ENCODE results near the gene SLC25A1. TPM values are rescaled to one million over a fixed set of nuclear protein-coding genes. Genes with fewer than 3 reads are reported as not detected.

SLC25A1 gene
- total RNA-seq, 1 donor, result 63.7 TPM

- Histone ChIP-seq H3K4me3 (ENCODE audit: insufficient read depth, low read length) (no peak overlapping the region), H4K20me1 (ENCODE audit: insufficient read depth, low read length) (no peaks in the 10 kb centered on the region), H3K4me2 (ENCODE audit: insufficient read depth, low read length) (no peak overlapping the region), H3K27ac (ENCODE audit: low read depth, low read length) (no peak overlapping the region), H2AFZ (ENCODE audit: low read length) (no peak overlapping the region), H3K9me3 (ENCODE audit: low read depth, low read length) (no peaks in the 10 kb centered on the region), H3K27me3 (ENCODE audit: insufficient read depth, low read length) (no peaks in the 10 kb centered on the region), H3K4me1 (ENCODE audit: insufficient read depth, low read length) (no peaks in the 10 kb centered on the region), H3K79me2 (ENCODE audit: insufficient read depth, low read length) (no peaks in the 10 kb centered on the region), H3K36me3 (ENCODE audit: insufficient read depth, low read length) (peaks cover 29% of the 10 kb centered on the region)
- TF ChIP-seq CTCF (IDR thresholded peaks at IDR 0.05; ENCODE audit: extremely low read depth, low read depth, low read length), result no peak
- DNase-seq (ENCODE audit: insufficient read length, low spot score, missing footprints), result no peak
Observed at GRCh38 chr22:19222242-19223005, 43.9 kb upstream of the SLC25A1 start.

- TF ChIP-seq CTCF (IDR thresholded peaks at IDR 0.05; ENCODE audit: extremely low read depth, low read depth, low read length), result no peak
- H3K4me1 ChIP-seq (ENCODE audit: insufficient read depth, low read length), result no peaks in the 10 kb centered on the region
- H2AFZ ChIP-seq (ENCODE audit: low read length), result no peak overlapping the region
- no peaks in the 10 kb centered on the region for H3K9me3 ChIP-seq (ENCODE audit: low read depth, low read length)
- DNase-seq (ENCODE audit: insufficient read length, low spot score, missing footprints), result peak; percentile 64
- H3K27ac ChIP-seq (ENCODE audit: low read depth, low read length), result no peak overlapping the region
- peaks cover 33% of the 10 kb centered on the region for H3K36me3 ChIP-seq (ENCODE audit: insufficient read depth, low read length)
- H3K4me2 ChIP-seq (ENCODE audit: insufficient read depth, low read length), result no peak overlapping the region
- no peaks in the 10 kb centered on the region for H4K20me1 ChIP-seq (ENCODE audit: insufficient read depth, low read length)
- no peaks in the 10 kb centered on the region for H3K79me2 ChIP-seq (ENCODE audit: insufficient read depth, low read length)
- no peak overlapping the region for H3K4me3 ChIP-seq (ENCODE audit: insufficient read depth, low read length)
- no peaks in the 10 kb centered on the region for H3K27me3 ChIP-seq (ENCODE audit: insufficient read depth, low read length)
Observed at GRCh38 chr22:19220867-19221266, 42.3 kb upstream of the SLC25A1 start.

GRCh38 chr22:19218541-19219233 lies 40.2 kb upstream of the SLC25A1 start:
- H3K79me2 ChIP-seq (ENCODE audit: insufficient read depth, low read length), result no peaks in the 10 kb centered on the region
- H4K20me1 ChIP-seq (ENCODE audit: insufficient read depth, low read length), result no peaks in the 10 kb centered on the region
- H3K27ac ChIP-seq (ENCODE audit: low read depth, low read length), result no peak overlapping the region
- no peak overlapping the region for H3K4me2 ChIP-seq (ENCODE audit: insufficient read depth, low read length)
- H3K27me3 ChIP-seq (ENCODE audit: insufficient read depth, low read length), result no peaks in the 10 kb centered on the region
- peaks cover 34% of the 10 kb centered on the region for H3K36me3 ChIP-seq (ENCODE audit: insufficient read depth, low read length)
- H2AFZ ChIP-seq (ENCODE audit: low read length), result no peak overlapping the region
- H3K4me1 ChIP-seq (ENCODE audit: insufficient read depth, low read length), result no peaks in the 10 kb centered on the region
- no peak overlapping the region for H3K4me3 ChIP-seq (ENCODE audit: insufficient read depth, low read length)
- peak; percentile 42 for DNase-seq (ENCODE audit: insufficient read length, low spot score, missing footprints)
- no peak for TF ChIP-seq CTCF (IDR thresholded peaks at IDR 0.05; ENCODE audit: extremely low read depth, low read depth, low read length)
- no peaks in the 10 kb centered on the region for H3K9me3 ChIP-seq (ENCODE audit: low read depth, low read length)

- H3K4me3 ChIP-seq (ENCODE audit: insufficient read depth, low read length), result no peak overlapping the region
- H3K4me1 ChIP-seq (ENCODE audit: insufficient read depth, low read length), result no peaks in the 10 kb centered on the region
- no peak for DNase-seq (ENCODE audit: insufficient read length, low spot score, missing footprints)
- no peaks in the 10 kb centered on the region for H3K9me3 ChIP-seq (ENCODE audit: low read depth, low read length)
- no peak overlapping the region for H3K27ac ChIP-seq (ENCODE audit: low read depth, low read length)
- no peaks in the 10 kb centered on the region for H3K79me2 ChIP-seq (ENCODE audit: insufficient read depth, low read length)
- H3K4me2 ChIP-seq (ENCODE audit: insufficient read depth, low read length), result no peak overlapping the region
- TF ChIP-seq CTCF (IDR thresholded peaks at IDR 0.05; ENCODE audit: extremely low read depth, low read depth, low read length), result no peak
- H3K36me3 ChIP-seq (ENCODE audit: insufficient read depth, low read length), result peaks cover 24% of the 10 kb centered on the region
- no peak overlapping the region for H2AFZ ChIP-seq (ENCODE audit: low read length)
- H3K27me3 ChIP-seq (ENCODE audit: insufficient read depth, low read length), result no peaks in the 10 kb centered on the region
- H4K20me1 ChIP-seq (ENCODE audit: insufficient read depth, low read length), result no peaks in the 10 kb centered on the region
Observed at GRCh38 chr22:19216579-19216978, 38.0 kb upstream of the SLC25A1 start.
